B cell (primary cell): Measurements from ENCODE around the gene SLC7A11.
"Not testable (repeated sequence)": the region's sequence is repeated elsewhere in the genome, so short reads cannot be mapped to it uniquely, and the experiment has no call there.

Experiments
- EZH2 ChIP-seq: IDR thresholded peaks from 2 replicates; pipeline ENCODE4 v1.6.1; 2012; ENCODE audit warnings: borderline replicate concordance, low read depth, mild to moderate bottlenecking, moderate library complexity, low read length; ENCODE audit not compliant: insufficient read depth, poor library complexity, severe bottlenecking
- TF ChIP-seq, protein P1 (sequence below): fragments of 200-600 bp; IDR thresholded peaks from one replicate; pipeline ENCODE4 v1.8.0; 2022; ENCODE audit warnings: antibody characterized with exemption, mild to moderate bottlenecking

DNA sequence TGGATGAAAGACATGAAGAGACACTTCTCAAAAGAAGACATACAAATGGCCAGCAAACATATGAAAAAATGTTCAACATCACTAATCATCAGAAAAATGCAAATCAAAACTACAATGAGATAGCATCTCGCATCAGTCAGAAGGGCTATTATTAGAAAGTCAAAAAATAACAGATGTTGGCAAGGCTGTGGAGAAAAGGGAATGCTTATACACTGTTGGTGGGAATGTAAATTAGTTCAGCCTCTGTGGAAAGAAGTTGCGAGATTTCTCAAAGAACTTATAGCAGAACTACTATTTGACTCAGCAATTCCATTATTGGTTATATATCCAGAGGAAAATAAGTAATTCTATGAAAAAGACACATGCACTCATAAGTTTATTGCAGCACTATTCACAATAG is 31.6 kb downstream of the SLC7A11 start:
- TF ChIP-seq, protein P1, sequence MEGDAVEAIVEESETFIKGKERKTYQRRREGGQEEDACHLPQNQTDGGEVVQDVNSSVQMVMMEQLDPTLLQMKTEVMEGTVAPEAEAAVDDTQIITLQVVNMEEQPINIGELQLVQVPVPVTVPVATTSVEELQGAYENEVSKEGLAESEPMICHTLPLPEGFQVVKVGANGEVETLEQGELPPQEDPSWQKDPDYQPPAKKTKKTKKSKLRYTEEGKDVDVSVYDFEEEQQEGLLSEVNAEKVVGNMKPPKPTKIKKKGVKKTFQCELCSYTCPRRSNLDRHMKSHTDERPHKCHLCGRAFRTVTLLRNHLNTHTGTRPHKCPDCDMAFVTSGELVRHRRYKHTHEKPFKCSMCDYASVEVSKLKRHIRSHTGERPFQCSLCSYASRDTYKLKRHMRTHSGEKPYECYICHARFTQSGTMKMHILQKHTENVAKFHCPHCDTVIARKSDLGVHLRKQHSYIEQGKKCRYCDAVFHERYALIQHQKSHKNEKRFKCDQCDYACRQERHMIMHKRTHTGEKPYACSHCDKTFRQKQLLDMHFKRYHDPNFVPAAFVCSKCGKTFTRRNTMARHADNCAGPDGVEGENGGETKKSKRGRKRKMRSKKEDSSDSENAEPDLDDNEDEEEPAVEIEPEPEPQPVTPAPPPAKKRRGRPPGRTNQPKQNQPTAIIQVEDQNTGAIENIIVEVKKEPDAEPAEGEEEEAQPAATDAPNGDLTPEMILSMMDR: not testable (repeated sequence)
- not testable (repeated sequence) for TF ChIP-seq EZH2
